GM23248 (cell line): ENCODE measurements around the gene PTCH1. TPM values are rescaled to one million over a fixed set of nuclear protein-coding genes. Genes with fewer than 3 reads are reported as not detected.
A peak's percentile ranks its signal among the peaks of the same experiment; 100 is the strongest.

Source experiments
- DNase-seq: peaks from one replicate; pipeline ENCODE4 v3.0.0-alpha.2; 2015
- H2AFZ ChIP-seq: fragments of 200-600 bp; sonication (generic); 2 replicates; pipeline ENCODE4 v1.6.1; 2016; ENCODE audit warnings: antibody characterized with exemption
- H3F3A ChIP-seq: fragments of 200-600 bp; sonication (generic); 2 replicates; pipeline ENCODE4 v1.6.1; 2016; ENCODE audit warnings: mild to moderate bottlenecking, antibody characterized with exemption, mixed run types; ENCODE audit not compliant: insufficient read depth
- H3K27ac ChIP-seq: fragments of 200-600 bp; sonication (generic); 2 replicates; pipeline ENCODE4 v1.5.1; 2016; ENCODE audit warnings: mild to moderate bottlenecking
- H3K27me3 ChIP-seq: fragments of 200-600 bp; sonication (generic); replicated peaks from 2 replicates; pipeline ENCODE4 v1.6.1; 2016; ENCODE audit warnings: mild to moderate bottlenecking; ENCODE audit not compliant: insufficient read depth
- H3K36me3 ChIP-seq: fragments of 200-600 bp; sonication (generic); 2 replicates; pipeline ENCODE4 v1.6.1; 2016; ENCODE audit warnings: low read depth, mild to moderate bottlenecking
- H3K4me1 ChIP-seq: fragments of 200-600 bp; sonication (generic); 2 replicates; pipeline ENCODE4 v1.6.1; 2016; ENCODE audit warnings: mild to moderate bottlenecking; ENCODE audit not compliant: insufficient read depth
- H3K4me2 ChIP-seq: fragments of 200-600 bp; sonication (generic); one replicate; pipeline ENCODE4 v1.6.1; 2016; ENCODE audit warnings: mild to moderate bottlenecking; ENCODE audit not compliant: unreplicated experiment
- H3K4me3 ChIP-seq: fragments of 200-600 bp; sonication (generic); 2 replicates; pipeline ENCODE4 v1.5.1; 2016; ENCODE audit warnings: mild to moderate bottlenecking
- H3K79me2 ChIP-seq: fragments of 200-600 bp; sonication (generic); 2 replicates; pipeline ENCODE4 v1.6.1; 2016; ENCODE audit warnings: mild to moderate bottlenecking; ENCODE audit not compliant: insufficient read depth
- H3K9ac ChIP-seq: fragments of 200-600 bp; sonication (generic); 2 replicates; pipeline ENCODE4 v1.6.1; 2016; ENCODE audit warnings: mild to moderate bottlenecking
- H3K9me2 ChIP-seq: fragments of 200-600 bp; sonication (generic); 2 replicates; pipeline ENCODE4 v1.6.1; 2016; ENCODE audit warnings: mixed run types, mild to moderate bottlenecking, moderate library complexity; ENCODE audit not compliant: insufficient read depth
- H3K9me3 ChIP-seq: fragments of 200-600 bp; sonication (generic); one replicate; pipeline ENCODE4 v1.6.1; 2017; ENCODE audit warnings: low read depth
- H4K20me1 ChIP-seq: fragments of 200-600 bp; sonication (generic); 2 replicates; pipeline ENCODE4 v1.6.0; 2016; ENCODE audit not compliant: insufficient read depth
- EZH2 ChIP-seq: fragments of 200-600 bp; sonication (generic); IDR thresholded peaks from 2 replicates; pipeline ENCODE4 v1.6.1; 2018; ENCODE audit warnings: antibody characterized with exemption, mild to moderate bottlenecking; ENCODE audit not compliant: insufficient read depth, poor library complexity, severe bottlenecking
- EZH2phosphoT487 ChIP-seq: fragments of 200-600 bp; sonication (generic); IDR thresholded peaks from 2 replicates; pipeline ENCODE4 v1.6.1; 2018; ENCODE audit warnings: antibody characterized with exemption, moderate library complexity, mild to moderate bottlenecking, low read depth; ENCODE audit not compliant: insufficient read depth
- WGBS, 2 experiments: methylation state at CpG; one replicate each; pipeline ENCODE4 v1.1.6; 2015 to 2017; ENCODE audit warnings: low lambda C conversion rate in 2 of 2, low coverage in 1 of 2; ENCODE audit errors: missing lambda C conversion rate in 2 of 2; 5-methylcytosine and 5-hydroxymethylcytosine counted together
- in situ Hi-C: fragments of 300-500 bp; cut with MboI; formaldehyde crosslinking; loops from 2 replicates; pipeline ENCODE4 v1.15.0; 2020
- polyA plus RNA-seq: library from polyadenylated mRNA; unstranded; fragments of >200 nt; fragmentation: Nextera tagmentation; extraction: Ambion mirVana; gene quantifications from 2 replicates; pipeline ENCODE4 v1.2.1, GENCODE V29; 2016
- total RNA-seq: library from RNA; depleted of rRNA; stranded (reverse); fragments of >200 nt; shearing (Covaris generic); gene quantifications from 2 replicates; pipeline ENCODE4 v1.2.3, GENCODE V29; 2014

The PTCH1 gene
- total and polyA plus RNA-seq, 2 experiments from 2014 or later: 3.8 to 7.3 TPM

GRCh38 chr9:95429096-95429495 is 87.7 kb downstream of the PTCH1 start:
- 60 to 62% methylated on average over 10 of the region's 10 CpGs for WGBS, 2 experiments
- no peaks in the 10 kb centered on the region for H3F3A ChIP-seq
- H3K4me2 ChIP-seq: no peak overlapping the region
- H3K27me3 ChIP-seq: no peaks in the 10 kb centered on the region
- H3K9me3 ChIP-seq: no peaks in the 10 kb centered on the region
- H3K4me1 ChIP-seq: no peaks in the 10 kb centered on the region
- H4K20me1 ChIP-seq: no peaks in the 10 kb centered on the region
- no peaks in the 10 kb centered on the region for H3K79me2 ChIP-seq
- no peak overlapping the region for H3K27ac ChIP-seq
- no peak overlapping the region for H2AFZ ChIP-seq
- no peaks in the 10 kb centered on the region for H3K36me3 ChIP-seq
- in situ Hi-C loops: no loop called here
- no peak overlapping the region for H3K9ac ChIP-seq
- no peaks in the 10 kb centered on the region for H3K9me2 ChIP-seq
- DNase-seq: peak; percentile 36
- H3K4me3 ChIP-seq: no peak overlapping the region
- TF ChIP-seq EZH2 (no peak), EZH2phosphoT487 (no peak)

DNA sequence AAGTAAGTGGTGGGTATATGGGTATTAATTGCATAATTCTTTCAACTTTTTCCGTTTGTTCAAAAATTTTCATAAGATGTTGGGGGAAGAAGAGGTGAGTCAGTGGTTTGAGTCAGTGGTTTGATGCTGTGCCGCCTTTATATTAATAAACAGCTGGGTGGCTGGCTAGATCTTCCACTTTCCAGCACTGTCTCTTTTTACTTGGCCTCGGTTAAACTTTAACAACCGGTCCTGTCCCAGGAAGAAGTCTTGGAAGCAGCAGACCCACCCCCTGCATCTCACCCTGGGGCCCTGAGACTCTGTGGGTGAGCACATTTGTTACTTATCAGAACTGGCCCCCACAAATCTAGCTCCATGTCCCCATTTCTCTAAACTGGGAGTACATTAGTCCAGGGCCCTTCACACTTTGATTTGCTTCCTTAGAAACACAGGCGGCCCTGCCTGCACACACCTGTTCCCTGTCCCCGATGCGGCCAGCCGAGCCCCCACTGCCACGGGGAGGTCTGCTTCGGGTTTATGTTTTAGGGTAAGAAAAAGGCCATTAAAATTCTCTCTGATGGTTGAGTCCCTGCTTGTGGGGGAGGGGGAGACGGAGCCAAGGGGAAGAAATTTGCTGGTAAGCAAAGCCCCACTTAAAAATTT is 90.7 kb downstream of the PTCH1 start:
- peak overlapping the region; percentile 77 for H3K4me2 ChIP-seq
- H3K9me3 ChIP-seq: peaks cover 3% of the 10 kb centered on the region
- H3K9me2 ChIP-seq: no peaks in the 10 kb centered on the region
- peak overlapping the region; percentile 68 for H3K4me3 ChIP-seq
- peak overlapping the region; percentile 65 for H3K9ac ChIP-seq
- DNase-seq: peak; percentile 63
- H4K20me1 ChIP-seq: no peaks in the 10 kb centered on the region
- no peaks in the 10 kb centered on the region for H3K4me1 ChIP-seq
- no peaks in the 10 kb centered on the region for H3F3A ChIP-seq
- no peak overlapping the region for H3K27ac ChIP-seq
- H2AFZ ChIP-seq: peak overlapping the region; percentile 84
- no peak for TF ChIP-seq EZH2
- no peaks in the 10 kb centered on the region for H3K79me2 ChIP-seq
- H3K36me3 ChIP-seq: no peaks in the 10 kb centered on the region
- in situ Hi-C loops: no loop called here
- no peaks in the 10 kb centered on the region for H3K27me3 ChIP-seq
- 47 to 48% methylated on average over 11 of the region's 11 CpGs for WGBS, 2 experiments

GRCh38 chr9:95422650-95423049 is 94.1 kb downstream of the PTCH1 start:
- Histone ChIP-seq H3K79me2 (no peaks in the 10 kb centered on the region), H3K27me3 (no peaks in the 10 kb centered on the region), H3K36me3 (no peaks in the 10 kb centered on the region), H3K9me2 (no peaks in the 10 kb centered on the region), H3K27ac (no peak overlapping the region), H3F3A (no peaks in the 10 kb centered on the region), H2AFZ (no peak overlapping the region), H3K4me2 (no peak overlapping the region), H3K4me1 (no peaks in the 10 kb centered on the region), H4K20me1 (no peaks in the 10 kb centered on the region), H3K9me3 (peaks cover 3% of the 10 kb centered on the region), H3K4me3 (no peak overlapping the region), H3K9ac (no peak overlapping the region)
- in situ Hi-C loops: no loop called here
- TF ChIP-seq EZH2phosphoT487 (no peak), EZH2 (no peak)
- DNase-seq: peak; percentile 4
- WGBS, 2 experiments: 62 to 70% methylated on average over 1 of the region's 1 CpG

DNA sequence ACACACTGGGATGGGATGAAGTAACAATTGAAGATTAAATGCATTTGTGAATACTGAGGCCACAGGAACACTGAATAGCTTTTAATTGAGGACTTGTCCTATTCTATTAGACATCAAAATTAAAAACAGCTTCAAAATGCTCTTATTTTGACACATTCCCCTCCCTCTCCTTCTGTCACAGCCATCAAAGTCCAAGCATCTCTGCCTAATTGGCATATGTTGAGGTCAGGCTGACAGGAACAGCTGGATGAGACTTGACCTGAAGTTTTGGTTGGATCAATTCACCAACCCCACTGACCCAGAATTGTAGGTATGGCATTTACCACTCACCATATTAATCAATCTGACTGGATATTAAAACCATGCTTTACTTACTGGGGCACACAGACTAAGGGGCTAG is 96.3 kb downstream of the PTCH1 start:
- no peaks in the 10 kb centered on the region for H3F3A ChIP-seq
- no peak overlapping the region for H3K4me3 ChIP-seq
- H3K36me3 ChIP-seq: no peaks in the 10 kb centered on the region
- H3K27ac ChIP-seq: no peak overlapping the region
- TF ChIP-seq EZH2phosphoT487: no peak
- in situ Hi-C loops: no loop called here
- no peaks in the 10 kb centered on the region for H4K20me1 ChIP-seq
- H3K9me2 ChIP-seq: no peaks in the 10 kb centered on the region
- H3K9ac ChIP-seq: no peak overlapping the region
- no peaks in the 10 kb centered on the region for H3K4me1 ChIP-seq
- DNase-seq: no peak
- H2AFZ ChIP-seq: no peak overlapping the region
- H3K4me2 ChIP-seq: no peak overlapping the region
- no peaks in the 10 kb centered on the region for H3K79me2 ChIP-seq
- H3K27me3 ChIP-seq: no peaks in the 10 kb centered on the region
- peaks cover 7% of the 10 kb centered on the region for H3K9me3 ChIP-seq

DNA sequence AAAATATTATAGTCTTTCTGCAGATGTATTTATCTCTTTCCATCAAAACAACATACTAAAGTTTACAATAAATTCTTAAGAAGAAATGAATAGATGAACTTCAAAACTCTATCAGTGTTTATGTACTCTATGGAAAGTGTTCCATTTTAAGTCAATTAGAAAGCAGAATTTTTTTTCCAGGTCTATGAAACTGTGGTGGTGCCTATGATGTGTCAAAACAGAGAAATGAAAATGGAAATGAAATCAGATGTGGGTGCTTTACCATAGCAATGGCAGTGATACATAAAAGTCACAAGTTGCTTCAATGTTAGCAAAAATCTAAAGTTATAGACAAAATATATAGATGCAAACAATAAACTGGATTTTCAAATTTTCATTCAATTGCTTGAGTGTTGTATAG is 97.3 kb downstream of the PTCH1 start:
- DNase-seq: no peak
- Histone ChIP-seq H3K27me3 (no peaks in the 10 kb centered on the region), H3F3A (no peaks in the 10 kb centered on the region), H3K4me3 (no peak overlapping the region), H3K4me1 (no peaks in the 10 kb centered on the region), H3K79me2 (no peaks in the 10 kb centered on the region), H3K9ac (no peak overlapping the region), H3K4me2 (no peak overlapping the region), H3K36me3 (no peaks in the 10 kb centered on the region), H3K27ac (no peak overlapping the region), H2AFZ (no peak overlapping the region), H3K9me2 (no peaks in the 10 kb centered on the region), H3K9me3 (peaks cover 7% of the 10 kb centered on the region), H4K20me1 (no peaks in the 10 kb centered on the region)
- TF ChIP-seq EZH2phosphoT487 (no peak), EZH2 (no peak)
- in situ Hi-C loops: no loop called here
